Esophagus muscularis mucosa (tissue), 3 donors: Measurements from ENCODE around the gene HLA-B.

Experiments used
- POLR2A ChIP-seq: fragments of 450-650 bp; IDR thresholded peaks from one replicate; pipeline ENCODE4 v1.6.1; 2017; ENCODE audit warnings: antibody characterized with exemption, moderate library complexity, mild to moderate bottlenecking, low read depth
- POLR2AphosphoS5 ChIP-seq, 2 donors: sonication (generic); formaldehyde crosslinking; IDR thresholded peaks; one replicate each; pipeline ENCODE4 v1.6.1; 2017; ENCODE audit warnings: antibody characterized with exemption in 2 of 2
- TF ChIP-seq, protein P1 (sequence below), 3 experiments: fragments of 200-600 bp in 2 of 3; fragments of 450-650 bp in 1 of 3; sonication (generic) in 2 of 3; IDR thresholded peaks; one replicate each; pipeline ENCODE4 v1.5.1; 2017 to 2019; ENCODE audit warnings: antibody characterized with exemption in 3 of 3, mild to moderate bottlenecking in 2 of 3, moderate library complexity in 1 of 3

DNA sequence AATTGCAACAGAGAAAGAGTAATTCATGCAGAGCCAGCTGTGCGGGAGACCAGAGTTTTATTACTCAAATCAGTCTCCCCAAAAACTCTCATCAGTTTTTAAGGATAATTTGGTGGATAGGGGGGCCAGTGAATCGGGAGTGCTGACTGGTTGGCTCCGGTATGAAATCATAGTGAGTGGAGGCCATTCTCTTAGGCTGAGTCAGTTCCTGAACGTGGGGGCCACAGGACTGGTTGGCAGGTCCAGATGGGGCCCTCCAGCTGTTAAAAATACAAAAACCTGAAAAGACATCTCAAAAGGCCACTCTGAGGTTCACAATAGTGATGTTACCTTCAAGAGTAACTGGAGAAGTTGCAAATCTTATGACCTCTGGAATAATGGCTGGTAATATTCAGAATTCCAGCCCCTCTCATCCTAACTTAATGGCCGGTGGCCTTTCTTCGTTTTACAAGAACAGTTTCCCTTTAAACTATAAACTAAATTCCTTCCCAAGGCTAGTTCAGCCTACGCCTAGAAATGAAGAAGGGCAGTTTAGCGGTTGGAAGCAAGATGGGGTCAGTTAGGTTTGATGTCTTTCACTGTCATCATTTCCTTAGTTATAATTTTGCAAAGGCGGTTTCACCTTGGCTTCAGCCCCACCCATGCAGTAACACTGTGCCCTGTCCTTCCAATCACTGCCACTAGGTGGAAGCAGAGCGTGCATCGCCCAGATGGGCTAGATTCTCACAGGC is 39.6 kb upstream of the HLA-B start:
- TF ChIP-seq, protein P1, sequence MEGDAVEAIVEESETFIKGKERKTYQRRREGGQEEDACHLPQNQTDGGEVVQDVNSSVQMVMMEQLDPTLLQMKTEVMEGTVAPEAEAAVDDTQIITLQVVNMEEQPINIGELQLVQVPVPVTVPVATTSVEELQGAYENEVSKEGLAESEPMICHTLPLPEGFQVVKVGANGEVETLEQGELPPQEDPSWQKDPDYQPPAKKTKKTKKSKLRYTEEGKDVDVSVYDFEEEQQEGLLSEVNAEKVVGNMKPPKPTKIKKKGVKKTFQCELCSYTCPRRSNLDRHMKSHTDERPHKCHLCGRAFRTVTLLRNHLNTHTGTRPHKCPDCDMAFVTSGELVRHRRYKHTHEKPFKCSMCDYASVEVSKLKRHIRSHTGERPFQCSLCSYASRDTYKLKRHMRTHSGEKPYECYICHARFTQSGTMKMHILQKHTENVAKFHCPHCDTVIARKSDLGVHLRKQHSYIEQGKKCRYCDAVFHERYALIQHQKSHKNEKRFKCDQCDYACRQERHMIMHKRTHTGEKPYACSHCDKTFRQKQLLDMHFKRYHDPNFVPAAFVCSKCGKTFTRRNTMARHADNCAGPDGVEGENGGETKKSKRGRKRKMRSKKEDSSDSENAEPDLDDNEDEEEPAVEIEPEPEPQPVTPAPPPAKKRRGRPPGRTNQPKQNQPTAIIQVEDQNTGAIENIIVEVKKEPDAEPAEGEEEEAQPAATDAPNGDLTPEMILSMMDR (IDR thresholded peaks at IDR 0.05), result peak; percentile 96 to 98 (median 96)
- TF ChIP-seq POLR2AphosphoS5 (IDR thresholded peaks at IDR 0.05) (peak in 1 of 2 donors; percentile 81), POLR2A (no peak)
